GM04503 (cell line): Measurements from ENCODE around the gene ZNF618.

Experiments used
- DNase-seq: peaks from one replicate; pipeline ENCODE4 v3.0.0-alpha.2; 2012; ENCODE audit warnings: low read depth

Gene ZNF618

GRCh38 chr9:113958556-113958955, 82.4 kb downstream of the ZNF618 start:
- no peak for DNase-seq

- no peak for DNase-seq
These were observed 84.7 kb downstream of the ZNF618 start for GRCh38 chr9:113960768-113961167.

GRCh38 chr9:113962396-113962795, 86.3 kb downstream of the ZNF618 start:
- DNase-seq, result no peak

- no peak for DNase-seq
These were observed 87.0 kb downstream of the ZNF618 start for GRCh38 chr9:113963017-113963620.

- no peak for DNase-seq
These were observed 87.8 kb downstream of the ZNF618 start for GRCh38 chr9:113963696-113964494.

- no peak for DNase-seq
These were observed 88.5 kb downstream of the ZNF618 start for GRCh38 chr9:113964495-113965170.

GRCh38 chr9:113966394-113966793, 90.3 kb downstream of the ZNF618 start:
- no peak for DNase-seq

- no peak for DNase-seq
These were observed 91.3 kb downstream of the ZNF618 start for GRCh38 chr9:113967380-113967779.

- DNase-seq, result no peak
These were observed 93.2 kb downstream of the ZNF618 start for GRCh38 chr9:113969343-113969742.

GRCh38 chr9:113973226-113973625, 97.1 kb downstream of the ZNF618 start:
- no peak for DNase-seq

- DNase-seq, result peak; percentile 22
These were observed 97.9 kb downstream of the ZNF618 start for GRCh38 chr9:113973963-113974413.

- no peak for DNase-seq
These were observed 100.8 kb downstream of the ZNF618 start for GRCh38 chr9:113976915-113977314.

GRCh38 chr9:113978725-113979342, 102.7 kb downstream of the ZNF618 start:
- DNase-seq, result no peak

- DNase-seq, result no peak
These were observed 103.4 kb downstream of the ZNF618 start for GRCh38 chr9:113979343-113980127.

GRCh38 chr9:113984639-113985380, 108.7 kb downstream of the ZNF618 start:
- DNase-seq, result no peak

- DNase-seq, result no peak
These were observed 110.0 kb downstream of the ZNF618 start for GRCh38 chr9:113985968-113986585.

- DNase-seq, result no peak
These were observed 110.8 kb downstream of the ZNF618 start for GRCh38 chr9:113986931-113987330.

GRCh38 chr9:113987526-113987925, 111.4 kb downstream of the ZNF618 start:
- no peak for DNase-seq

- DNase-seq, result no peak
These were observed 112.4 kb downstream of the ZNF618 start for GRCh38 chr9:113988385-113989016.
